Lower lobe of right lung (tissue), 2 donors: ENCODE results near the gene FNDC11. TPM values are rescaled to one million over a fixed set of nuclear protein-coding genes. Genes with fewer than 3 reads are reported as not detected.
A peak's percentile ranks its signal among the peaks of the same experiment; 100 is the strongest.

Experiments
- ATAC-seq, 2 donors: fragments of 200-7000 bp; cut with Tn5 transposase; one replicate each; pipeline ENCODE4 v1.9.1; 2020 to 2022; ENCODE audit warnings: mild to moderate bottlenecking in 2 of 2, moderate library complexity in 2 of 2
- DNase-seq: peaks from one replicate; pipeline ENCODE4 v3.0.0-alpha.2; 2020
- H3K27ac ChIP-seq: fragments of 200-600 bp; one replicate; pipeline ENCODE4 v1.8.0; 2022
- H3K27me3 ChIP-seq: fragments of 200-600 bp; one replicate; pipeline ENCODE4 v1.8.0; 2022; ENCODE audit warnings: low read depth
- H3K36me3 ChIP-seq: fragments of 200-600 bp; one replicate; pipeline ENCODE4 v1.8.0; 2022; ENCODE audit warnings: mild to moderate bottlenecking
- H3K4me1 ChIP-seq: fragments of 200-600 bp; one replicate; pipeline ENCODE4 v1.8.0; 2022
- H3K4me3 ChIP-seq: fragments of 200-600 bp; one replicate; pipeline ENCODE4 v1.8.0; 2022; ENCODE audit warnings: mild to moderate bottlenecking
- H3K9me3 ChIP-seq: fragments of 200-600 bp; one replicate; pipeline ENCODE4 v1.8.0; 2022
- intact Hi-C: fragments of 100-400 bp; cut with DNase I; formaldehyde crosslinking; loops from one replicate; pipeline ENCODE4 v1.11.0; 2022
- total RNA-seq: library from RNA; stranded (reverse); fragmentation: NEBNext Ultra II Directional; extraction: Animal tissue kit (Norgen Biotek cat#: 25700); gene quantifications from one replicate; pipeline ENCODE4 v1.2.1, GENCODE V29; 2021
- TF ChIP-seq, protein P1 (sequence below): fragments of 200-600 bp; IDR thresholded peaks from one replicate; pipeline ENCODE4 v1.8.0; 2022; ENCODE audit warnings: antibody characterized with exemption, mild to moderate bottlenecking
- donor health status: DM: no; HTN: yes; CAD: no; lungs with severe emphysema.

Gene FNDC11
- total RNA-seq, 1 donor from 2014 or later, result 1.3 TPM

DNA sequence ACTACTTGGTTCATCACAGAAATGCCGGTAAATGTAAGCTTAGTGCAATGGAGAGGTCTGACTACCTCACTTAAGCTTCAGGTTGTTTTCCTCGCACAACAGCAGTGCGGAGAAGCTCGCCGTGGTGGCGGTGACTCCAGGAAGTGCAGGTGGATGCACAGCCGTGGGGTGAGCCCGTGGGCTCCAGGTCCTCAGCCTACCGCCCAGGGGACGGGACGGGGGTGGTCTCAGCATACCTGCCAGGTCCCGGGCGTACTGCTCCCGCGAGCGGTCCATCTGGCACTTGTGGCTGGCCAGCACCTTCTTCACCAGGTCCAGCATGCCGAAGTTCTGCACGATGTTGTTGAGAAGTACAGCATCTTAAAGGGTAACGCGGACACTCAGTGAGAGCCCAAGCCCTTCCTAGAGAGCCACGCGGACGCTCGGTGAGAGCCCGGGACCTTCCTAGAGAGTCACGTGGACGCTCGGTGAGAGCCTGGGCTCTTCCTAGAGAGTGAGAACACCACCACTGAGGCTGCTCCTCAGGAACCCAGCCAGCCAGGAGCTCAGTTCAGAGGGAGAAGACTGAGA is 37.9 kb downstream of the FNDC11 start:
- ATAC-seq, result no peak
- Histone ChIP-seq H3K9me3 (no peaks in the 10 kb centered on the region), H3K27me3 (no peaks in the 10 kb centered on the region), H3K36me3 (peaks cover 77% of the 10 kb centered on the region), H3K4me1 (no peaks in the 10 kb centered on the region), H3K4me3 (no peak overlapping the region), H3K27ac (no peak overlapping the region)
- TF ChIP-seq, protein P1, sequence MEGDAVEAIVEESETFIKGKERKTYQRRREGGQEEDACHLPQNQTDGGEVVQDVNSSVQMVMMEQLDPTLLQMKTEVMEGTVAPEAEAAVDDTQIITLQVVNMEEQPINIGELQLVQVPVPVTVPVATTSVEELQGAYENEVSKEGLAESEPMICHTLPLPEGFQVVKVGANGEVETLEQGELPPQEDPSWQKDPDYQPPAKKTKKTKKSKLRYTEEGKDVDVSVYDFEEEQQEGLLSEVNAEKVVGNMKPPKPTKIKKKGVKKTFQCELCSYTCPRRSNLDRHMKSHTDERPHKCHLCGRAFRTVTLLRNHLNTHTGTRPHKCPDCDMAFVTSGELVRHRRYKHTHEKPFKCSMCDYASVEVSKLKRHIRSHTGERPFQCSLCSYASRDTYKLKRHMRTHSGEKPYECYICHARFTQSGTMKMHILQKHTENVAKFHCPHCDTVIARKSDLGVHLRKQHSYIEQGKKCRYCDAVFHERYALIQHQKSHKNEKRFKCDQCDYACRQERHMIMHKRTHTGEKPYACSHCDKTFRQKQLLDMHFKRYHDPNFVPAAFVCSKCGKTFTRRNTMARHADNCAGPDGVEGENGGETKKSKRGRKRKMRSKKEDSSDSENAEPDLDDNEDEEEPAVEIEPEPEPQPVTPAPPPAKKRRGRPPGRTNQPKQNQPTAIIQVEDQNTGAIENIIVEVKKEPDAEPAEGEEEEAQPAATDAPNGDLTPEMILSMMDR, result no peak
- DNase-seq, result no peak
- intact Hi-C loops, result no loop called here

DNA sequence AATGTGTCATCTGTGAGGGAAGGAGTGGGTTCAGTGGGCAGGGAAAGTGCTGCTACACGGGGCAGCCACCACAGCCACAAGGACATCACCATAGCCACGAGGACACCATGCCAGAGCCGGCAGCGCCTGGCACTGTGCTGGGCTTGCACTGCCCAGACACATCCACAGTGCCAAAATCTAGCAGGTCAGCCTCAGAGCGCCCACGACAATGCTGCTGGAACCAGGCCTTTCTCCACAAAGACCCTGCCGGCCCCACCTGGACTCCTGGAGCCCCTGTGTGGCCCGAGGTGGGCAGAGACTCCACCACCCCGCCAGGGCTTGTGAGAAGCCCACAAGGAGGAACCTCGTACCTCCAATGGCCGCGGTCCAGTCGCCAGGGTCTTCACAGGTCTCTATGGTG is 38.7 kb downstream of the FNDC11 start:
- no peaks in the 10 kb centered on the region for H3K27me3 ChIP-seq
- no peak for ATAC-seq
- H3K4me1 ChIP-seq, result no peaks in the 10 kb centered on the region
- H3K4me3 ChIP-seq, result no peak overlapping the region
- TF ChIP-seq, protein P1, result no peak
- no peak overlapping the region for H3K27ac ChIP-seq
- intact Hi-C loops, result no loop called here
- no peaks in the 10 kb centered on the region for H3K9me3 ChIP-seq
- peaks cover 83% of the 10 kb centered on the region for H3K36me3 ChIP-seq
- DNase-seq, result peak; percentile 41

DNA sequence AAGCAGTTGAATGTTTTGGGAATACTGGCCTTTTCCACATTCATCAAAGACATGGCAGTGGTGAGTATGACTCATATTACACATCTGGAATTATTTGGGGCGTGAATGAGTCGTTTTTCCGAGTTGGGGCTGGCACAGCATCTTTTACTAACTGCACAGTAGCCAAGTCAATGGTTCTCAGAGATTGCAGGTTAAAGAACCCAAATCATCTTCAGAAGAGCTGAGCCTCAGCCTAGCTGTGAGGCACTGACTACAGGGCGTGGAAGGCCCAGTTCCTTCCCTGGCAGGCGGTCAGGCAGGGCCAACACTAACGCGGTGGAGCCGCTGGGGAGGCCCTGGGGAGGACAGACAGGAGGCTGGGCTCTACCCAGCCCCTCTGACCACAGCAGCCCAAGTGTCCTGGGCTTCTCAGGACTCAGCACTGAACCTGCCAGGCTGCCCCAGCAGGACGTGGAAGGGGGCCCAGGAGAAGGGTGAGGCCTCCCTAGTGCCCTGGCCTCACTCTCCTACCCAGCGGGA is 40.1 kb downstream of the FNDC11 start:
- ATAC-seq, result no peak

DNA sequence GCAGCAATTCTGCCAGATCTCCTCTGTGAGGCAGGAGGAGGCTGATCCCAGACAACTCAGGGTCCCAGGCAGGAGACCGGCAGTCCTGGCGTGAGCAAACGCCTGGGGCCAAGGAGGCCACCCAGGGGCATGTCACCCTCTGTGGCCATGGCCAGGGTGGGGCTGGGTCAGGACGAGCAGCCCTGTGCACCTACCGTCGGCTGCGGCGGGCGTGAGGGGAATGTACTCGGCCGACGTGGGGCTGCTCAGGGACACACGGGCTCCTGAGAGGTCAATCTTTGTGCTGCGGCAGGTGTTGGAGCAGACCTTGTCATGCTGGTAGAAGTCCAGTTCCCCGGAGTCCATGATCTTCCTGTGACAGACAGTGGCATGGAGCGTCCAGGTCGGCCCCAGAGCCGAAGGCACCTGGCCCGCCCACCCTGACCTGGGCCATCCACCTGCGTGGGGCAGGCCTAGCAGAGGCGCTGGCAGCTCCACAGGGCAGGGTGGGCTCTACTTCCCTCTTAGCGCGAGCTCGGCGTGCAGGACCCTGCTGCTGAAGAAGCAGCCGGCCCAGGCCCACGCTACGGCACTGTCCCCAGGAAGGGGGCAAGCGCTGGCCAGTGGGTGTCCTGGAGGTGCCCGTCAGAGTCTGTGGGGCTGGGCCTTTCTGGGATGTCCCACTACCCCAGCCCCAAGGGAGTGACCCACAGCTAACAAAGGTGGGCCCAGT is 41.6 kb downstream of the FNDC11 start:
- H3K4me3 ChIP-seq, result no peak overlapping the region
- no peaks in the 10 kb centered on the region for H3K4me1 ChIP-seq
- peaks cover 86% of the 10 kb centered on the region for H3K36me3 ChIP-seq
- no peaks in the 10 kb centered on the region for H3K27me3 ChIP-seq
- DNase-seq (peak; percentile 42), ATAC-seq (no peak)
- H3K27ac ChIP-seq, result no peak overlapping the region
- TF ChIP-seq, protein P1, result no peak
- intact Hi-C loops, result no loop called here
- no peaks in the 10 kb centered on the region for H3K9me3 ChIP-seq

More for the DNA sequence above, 40.1 kb downstream of the FNDC11 start:
- TF ChIP-seq, protein P1, result no peak
- peaks cover 86% of the 10 kb centered on the region for H3K36me3 ChIP-seq
- no peak overlapping the region for H3K27ac ChIP-seq
- no peak overlapping the region for H3K4me3 ChIP-seq
- intact Hi-C loops, result no loop called here
- H3K4me1 ChIP-seq, result no peaks in the 10 kb centered on the region
- H3K27me3 ChIP-seq, result no peaks in the 10 kb centered on the region
- DNase-seq, result no peak
- H3K9me3 ChIP-seq, result no peaks in the 10 kb centered on the region

DNA sequence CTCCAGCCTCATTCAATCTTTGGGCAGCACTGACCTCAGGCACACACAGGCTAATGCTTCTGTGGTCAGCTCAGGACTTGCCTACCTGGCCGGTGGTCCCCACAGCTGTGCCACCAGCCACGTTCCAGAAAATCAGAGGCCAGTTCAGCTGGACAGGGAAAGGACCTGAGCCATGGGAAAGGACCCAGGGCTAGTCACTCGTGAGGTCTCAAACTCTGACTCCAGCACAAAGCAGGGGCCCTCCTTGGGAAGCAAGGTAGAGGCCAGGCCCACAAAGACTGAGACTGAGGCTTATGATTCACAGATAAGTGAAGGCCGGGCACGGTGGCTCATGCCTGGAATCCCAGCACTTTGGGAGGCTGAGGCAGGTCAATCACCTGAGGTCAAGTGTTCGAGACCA is 42.5 kb downstream of the FNDC11 start:
- no peaks in the 10 kb centered on the region for H3K27me3 ChIP-seq
- intact Hi-C loops, result no loop called here
- H3K4me1 ChIP-seq, result no peaks in the 10 kb centered on the region
- peaks cover 88% of the 10 kb centered on the region for H3K36me3 ChIP-seq
- H3K27ac ChIP-seq, result no peak overlapping the region
- DNase-seq (no peak), ATAC-seq (no peak)
- H3K9me3 ChIP-seq, result no peaks in the 10 kb centered on the region
- TF ChIP-seq, protein P1, result no peak
- no peak overlapping the region for H3K4me3 ChIP-seq
